ENCODE measurements around the gene BAD.

BAD gene

GRCh38 chr11:64296236-64296635 lies 11.8 kb upstream of the BAD start:
- no peak for DNase-seq

- no peak for DNase-seq
Measured at GRCh38 chr11:64295760-64296159, 11.3 kb upstream of the BAD start.

- DNase-seq, result no peak
Measured at GRCh38 chr11:64294774-64295173, 10.3 kb upstream of the BAD start.

DNA sequence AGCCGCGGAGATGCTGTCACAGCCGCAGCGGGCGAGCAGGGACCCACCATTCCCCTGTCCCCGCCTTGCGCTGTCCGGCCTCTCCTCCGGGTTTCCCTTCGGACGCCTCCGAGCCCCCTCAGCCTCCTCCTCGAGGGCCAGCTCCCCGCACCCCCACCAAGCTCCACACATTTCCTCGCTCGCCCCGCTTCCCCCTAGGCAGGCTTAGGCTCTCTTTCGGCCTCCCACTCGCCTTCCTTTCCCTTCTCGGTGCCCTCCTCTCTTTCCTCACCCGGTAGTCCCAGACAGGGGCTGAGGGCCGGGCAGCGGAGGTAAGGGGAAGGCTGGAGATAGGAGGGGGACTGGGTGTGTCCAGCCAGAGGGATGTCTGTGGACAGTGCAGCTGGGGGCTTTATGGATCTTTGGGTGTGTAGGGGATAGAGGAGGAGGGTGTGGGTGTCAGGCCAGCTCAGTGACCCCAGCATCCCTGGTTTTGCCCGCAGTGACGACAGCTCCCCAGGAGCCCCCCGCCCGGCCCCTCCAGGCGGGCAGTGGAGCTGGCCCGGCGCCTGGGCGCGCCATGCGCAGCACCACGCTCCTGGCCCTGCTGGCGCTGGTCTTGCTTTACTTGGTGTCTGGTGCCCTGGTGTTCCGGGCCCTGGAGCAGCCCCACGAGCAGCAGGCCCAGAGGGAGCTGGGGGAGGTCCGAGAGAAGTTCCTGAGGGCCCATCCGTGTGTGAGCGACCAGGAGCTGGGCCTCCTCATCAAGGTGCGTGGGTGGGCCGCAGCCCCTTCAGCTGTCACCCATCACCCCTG lies 8.2 kb upstream of the BAD start:
- DNase-seq, result no peak

GRCh38 chr11:64291752-64292459 lies 7.4 kb upstream of the BAD start:
- DNase-seq, result no peak

DNA sequence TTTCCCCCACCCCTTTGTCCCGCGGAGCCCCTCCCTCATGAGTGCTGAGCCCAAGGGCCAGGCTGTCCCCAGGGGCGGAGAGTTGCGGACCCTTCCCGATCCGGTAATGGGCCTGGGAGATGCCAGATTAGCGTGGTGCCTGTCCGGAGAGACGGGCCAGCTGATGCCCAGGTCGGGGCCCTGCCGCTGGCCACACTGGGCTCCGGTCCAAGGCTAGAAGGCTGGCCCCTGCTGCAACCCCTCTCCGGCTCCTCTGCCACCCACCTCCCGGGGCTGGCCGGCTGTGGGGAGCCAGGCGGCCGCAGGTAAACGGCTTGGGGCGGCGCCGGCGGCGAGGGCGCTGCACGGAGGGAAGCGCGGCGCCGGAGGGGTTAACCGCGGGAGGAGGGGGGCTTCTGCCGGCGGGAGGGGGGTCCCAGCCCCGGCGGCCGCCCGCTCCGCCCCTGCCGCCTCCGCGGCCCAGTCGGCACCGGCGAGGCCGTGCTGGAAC lies 6.8 kb upstream of the BAD start, which contains the start of gene KCNK4:
KCNK4 (plus strand) TSS at position 41 of the 490 bp plus-strand sequence. CDS start 1,717 bp downstream, outside the sequence.
- DNase-seq, result no peak

DNA sequence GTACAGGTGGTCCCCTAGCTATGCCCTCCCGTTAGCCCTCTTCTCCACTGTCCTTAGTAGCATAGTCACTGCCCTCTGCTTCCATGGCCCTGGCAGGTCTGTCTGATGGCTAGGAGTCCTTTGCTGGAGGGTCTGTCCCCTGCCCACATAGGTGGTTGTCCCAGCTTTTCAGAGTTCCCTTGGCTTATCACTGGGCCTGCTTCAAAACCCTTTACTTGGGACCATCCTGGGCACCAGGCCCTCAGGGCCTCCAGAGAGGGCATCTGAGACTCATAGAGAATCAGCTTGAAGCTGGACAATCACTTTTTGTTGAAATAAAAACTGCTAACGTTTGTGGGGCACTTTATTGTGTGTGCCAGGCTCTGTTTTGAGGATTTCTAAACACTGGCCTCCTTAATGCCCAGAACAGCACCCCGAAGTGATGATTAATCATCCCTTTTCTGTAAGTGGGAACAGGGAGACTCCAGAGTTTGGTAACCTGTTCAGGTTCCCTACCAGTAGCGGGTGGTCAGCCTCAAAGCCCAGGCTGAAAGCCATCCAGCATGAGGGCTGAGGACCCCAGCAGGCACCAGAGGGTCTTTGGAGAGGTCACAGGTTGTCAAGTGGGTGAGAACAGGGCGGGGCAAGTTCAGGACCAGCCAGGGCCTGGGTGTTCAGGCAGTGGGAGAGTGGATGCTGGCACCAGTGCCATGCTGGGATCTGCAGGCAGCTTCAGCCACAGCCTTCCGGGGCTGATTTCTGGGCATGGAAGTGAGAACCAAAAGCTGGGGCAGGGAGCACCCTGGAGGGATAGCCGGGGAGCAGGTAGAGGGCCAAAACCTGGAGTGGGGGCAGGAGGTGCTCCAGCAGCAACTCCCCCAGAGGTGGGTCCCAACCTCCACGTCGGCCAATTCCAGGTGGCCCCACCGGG lies 6.1 kb upstream of the BAD start:
- no peak for DNase-seq

- no peak for DNase-seq
Measured at GRCh38 chr11:64289002-64289564, 4.6 kb upstream of the BAD start.

GRCh38 chr11:64288353-64288750 lies 3.9 kb upstream of the BAD start:
- DNase-seq, result no peak

GRCh38 chr11:64287676-64288352 lies 3.3 kb upstream of the BAD start:
- no peak for DNase-seq

DNA sequence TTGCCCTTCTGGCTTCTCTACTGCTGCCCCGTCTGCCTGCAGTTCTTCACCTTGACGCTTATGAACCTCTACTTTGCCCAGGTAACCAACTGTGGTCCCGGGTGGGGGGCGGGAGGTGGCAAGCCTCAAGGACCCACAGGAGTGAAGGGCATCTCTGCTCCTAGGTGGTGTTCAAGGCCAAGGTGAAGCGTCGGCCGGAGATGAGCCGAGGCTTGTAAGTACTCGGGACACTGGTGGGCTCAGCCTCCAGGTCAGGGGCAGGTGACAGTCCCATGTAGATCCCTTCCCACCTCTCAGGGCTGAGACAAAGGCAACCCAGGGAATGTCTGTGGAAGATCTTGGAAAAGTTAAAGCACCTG lies 2.3 kb upstream of the BAD start:
- DNase-seq, result no peak

- DNase-seq, result no peak
Measured at GRCh38 chr11:64285885-64286800, 1.7 kb upstream of the BAD start.

- DNase-seq, result peak; percentile 83
Measured at GRCh38 chr11:64284962-64285884, 758 bp upstream of the BAD start, which contains the start of gene GPR137. GPR137 (plus strand) TSS chr11:64285848; CDS start chr11:64286525, 677 bp downstream.

DNA sequence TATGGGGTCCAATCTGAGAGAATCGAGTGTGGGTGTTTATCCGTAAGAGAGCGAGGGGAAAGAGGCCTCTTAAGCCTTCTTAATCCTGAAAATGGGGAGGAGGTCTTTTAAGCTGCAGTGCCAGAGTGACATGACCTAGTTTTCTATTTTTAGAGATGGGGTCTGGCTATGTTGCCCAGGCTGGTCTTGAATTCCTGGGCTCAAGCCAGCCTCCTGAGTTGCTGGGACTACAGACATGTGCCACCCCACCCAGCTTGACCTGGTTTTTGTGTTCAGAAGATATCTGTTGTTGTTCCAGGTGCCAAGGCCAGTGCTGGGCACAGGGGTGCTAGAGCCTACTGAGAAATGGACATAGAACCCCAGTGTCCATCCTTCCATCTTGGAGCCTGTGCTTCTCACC lies 1.4 kb downstream of the BAD start:
- DNase-seq, result no peak

DNA sequence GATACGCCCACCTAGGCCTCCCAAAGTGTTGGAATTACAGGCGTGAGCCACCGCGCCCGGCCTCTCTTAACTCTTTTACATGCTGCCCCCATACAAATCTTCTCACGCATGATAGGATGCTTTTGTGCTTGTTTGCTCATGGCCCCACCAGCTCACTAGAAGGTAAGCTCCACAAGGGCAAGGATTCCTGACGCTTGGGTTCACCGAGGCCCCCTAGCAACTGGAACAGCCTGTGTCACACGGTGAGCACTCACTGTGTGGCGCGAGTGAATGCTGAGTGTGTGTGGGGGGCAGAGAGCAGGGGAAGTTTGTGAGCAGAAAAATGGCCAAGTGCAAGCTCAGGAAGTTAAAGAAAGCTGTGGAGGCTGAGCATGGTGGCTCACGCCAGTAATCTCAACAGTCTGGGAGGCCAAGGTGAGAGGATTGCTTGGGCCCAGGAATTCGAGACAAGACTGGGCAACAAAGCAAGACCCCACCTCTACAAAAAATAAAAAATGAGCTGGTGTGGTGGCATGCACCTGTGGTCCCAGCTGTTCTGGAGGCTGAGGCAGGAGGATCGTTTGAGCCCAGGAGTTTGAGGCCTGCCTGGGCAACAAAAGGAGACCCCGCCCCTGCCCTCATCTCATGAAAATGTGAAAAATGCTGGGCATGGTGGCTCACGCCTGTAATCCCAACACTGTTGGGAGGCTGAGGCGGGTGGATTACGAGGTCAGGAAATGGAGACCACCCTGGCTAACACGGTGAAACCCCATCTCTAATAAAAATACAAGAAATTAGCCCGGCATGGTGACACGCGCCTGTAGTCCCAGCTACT lies 2.3 kb downstream of the BAD start:
- DNase-seq, result no peak

- DNase-seq, result no peak
Measured at GRCh38 chr11:64278576-64279190, 5.8 kb downstream of the BAD start.

DNA sequence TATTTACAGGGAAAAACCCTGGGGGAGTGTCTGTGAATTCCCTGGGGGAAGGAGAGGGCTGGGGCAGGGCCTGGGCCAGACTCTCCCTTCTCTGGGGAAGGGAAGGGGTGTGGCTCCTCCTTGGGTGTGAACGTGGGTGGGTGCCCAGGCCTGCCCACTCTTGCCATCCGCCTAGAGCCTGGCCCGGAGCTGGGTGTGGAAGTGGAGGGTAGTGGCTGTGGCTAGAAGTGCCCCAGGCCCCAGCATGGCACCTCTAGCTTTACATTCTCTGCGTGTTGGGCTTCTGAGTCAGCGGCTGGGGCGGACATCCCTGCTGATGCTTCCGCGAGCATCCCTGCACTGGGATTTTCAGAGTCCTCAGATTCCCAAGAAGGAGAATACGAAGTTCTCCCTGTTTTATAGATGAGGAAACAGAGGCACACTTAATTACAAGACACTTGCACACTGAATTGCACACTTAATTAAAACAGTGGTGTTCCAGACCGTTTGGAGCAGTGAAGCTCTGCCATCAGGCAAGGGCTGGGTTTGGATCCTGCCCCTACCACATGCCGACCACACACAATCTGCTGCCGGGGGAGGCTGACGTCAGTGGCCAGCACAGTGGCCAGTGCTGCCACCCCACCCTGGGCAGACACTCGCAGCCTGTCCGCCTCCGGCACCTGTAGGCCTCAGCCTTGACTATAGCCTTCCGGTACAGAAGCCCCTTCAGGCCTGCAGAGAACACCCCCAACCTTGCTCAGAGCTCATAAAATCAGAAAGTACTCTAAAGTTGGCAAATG lies 7.6 kb downstream of the BAD start:
- no peak for DNase-seq

DNA sequence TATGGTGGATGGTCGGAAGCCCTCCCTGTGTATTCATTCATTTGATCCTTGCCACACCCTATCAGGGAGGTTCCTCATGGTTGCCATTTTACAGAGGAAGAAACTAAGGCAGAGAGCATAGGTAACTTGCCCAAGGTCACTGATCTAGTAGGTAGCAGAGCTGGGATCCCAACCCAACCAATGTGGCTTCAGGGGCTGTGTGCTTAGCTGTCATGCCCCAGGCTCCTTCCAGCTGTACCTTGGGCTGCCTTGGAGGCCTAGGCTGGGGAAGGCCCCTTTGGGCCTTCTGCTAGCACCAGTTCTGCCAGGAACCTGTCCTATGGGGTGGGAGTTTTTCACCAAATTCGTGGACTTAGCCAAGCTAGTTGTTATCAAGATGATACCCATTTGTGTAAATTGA lies 8.6 kb downstream of the BAD start:
- no peak for DNase-seq
